ENCODE measurements around the gene CCR4.

- TF ChIP-seq POLR2A (IDR thresholded peaks at IDR 0.05) (no peak), CTCF (IDR thresholded peaks at IDR 0.05) (no peak)
These were observed 44.8 kb downstream of the CCR4 start for GRCh38 chr3:32996048-32996754.

Measured in adrenal gland (tissue), 5 donors.